CD4-positive, alpha-beta T cell treated with Interleukin-15 for 1 hour (primary cell): ENCODE results near the gene IL17RD.
"Not testable (repeated sequence)": the region's sequence is repeated elsewhere in the genome, so short reads cannot be mapped to it uniquely, and the experiment has no call there.

Experiments used
- DNase-seq: peaks from one replicate; pipeline ENCODE4 v3.0.0-alpha.2; 2020

IL17RD gene

DNA sequence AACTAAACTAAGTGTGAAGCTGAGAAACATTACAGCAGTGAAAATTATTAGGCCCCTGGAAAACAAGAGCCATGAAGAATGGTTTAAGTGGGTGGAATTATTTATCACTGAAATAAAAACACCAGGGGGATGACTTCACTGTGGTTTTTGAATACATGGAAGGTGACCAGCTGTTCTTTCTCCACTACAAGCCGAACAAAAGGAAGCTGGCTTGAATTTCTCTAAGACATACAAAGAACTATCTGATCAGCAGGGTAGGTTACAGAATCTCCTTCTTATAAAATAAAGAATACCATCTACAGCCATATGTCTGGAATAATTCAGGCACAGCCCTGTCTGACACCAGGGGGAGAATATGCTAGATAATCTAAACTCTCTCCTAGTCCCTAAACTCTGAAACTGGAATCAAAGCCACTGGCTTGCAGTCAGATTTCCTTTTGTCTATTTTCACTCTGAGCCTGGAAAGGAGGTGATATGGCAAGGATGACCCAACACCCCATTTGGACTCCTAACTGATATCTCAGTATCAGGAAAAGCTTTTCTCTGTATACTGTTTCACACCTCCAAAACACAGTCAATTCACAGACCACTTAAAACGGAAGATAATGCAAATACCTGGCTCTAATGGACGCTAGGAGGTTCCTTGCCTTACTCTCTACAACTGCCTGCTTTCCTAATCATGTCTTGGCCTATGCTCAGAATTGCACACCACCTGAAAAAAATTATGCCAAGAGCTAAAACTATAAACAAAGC, 73.5 kb downstream of the IL17RD start:
- DNase-seq: no peak

DNA sequence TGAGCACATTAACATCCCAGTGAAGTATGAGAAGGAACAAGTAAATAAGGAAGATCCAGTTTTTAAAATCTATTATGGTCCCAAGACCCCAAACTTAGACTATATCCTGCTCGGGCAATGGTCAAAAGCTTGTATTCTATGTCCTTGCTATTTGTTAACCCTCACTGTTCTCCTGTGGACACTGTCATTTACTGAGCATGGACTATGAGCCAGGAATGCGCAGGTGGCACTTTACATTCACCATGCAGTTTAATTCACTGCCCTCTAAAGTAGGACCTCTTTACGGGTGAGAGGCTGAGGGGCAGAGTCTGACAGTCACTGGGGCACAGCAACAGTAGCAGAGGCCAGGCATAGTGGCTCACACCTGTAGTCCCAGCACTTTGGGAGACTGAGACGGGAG, 76.1 kb downstream of the IL17RD start:
- no peak for DNase-seq

DNA sequence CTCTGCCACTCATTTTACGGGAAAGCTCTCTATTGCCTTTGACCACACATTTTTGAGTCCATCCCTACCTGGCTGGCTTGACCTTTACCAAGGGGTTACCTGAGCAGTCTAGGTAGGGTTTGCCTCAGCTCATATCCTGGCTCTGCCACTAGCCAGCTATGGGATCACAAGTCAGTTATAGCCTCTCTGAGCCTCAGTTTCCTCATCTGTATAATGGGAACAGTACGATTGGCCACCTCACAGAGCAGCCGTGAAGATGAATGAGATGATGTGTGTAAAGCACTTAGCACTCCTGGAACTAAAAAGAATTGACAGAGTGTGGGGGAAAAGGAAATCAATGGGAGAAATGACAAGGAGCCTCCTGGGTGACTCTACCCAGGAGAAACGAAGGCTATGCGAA, 76.7 kb downstream of the IL17RD start:
- no peak for DNase-seq

DNA sequence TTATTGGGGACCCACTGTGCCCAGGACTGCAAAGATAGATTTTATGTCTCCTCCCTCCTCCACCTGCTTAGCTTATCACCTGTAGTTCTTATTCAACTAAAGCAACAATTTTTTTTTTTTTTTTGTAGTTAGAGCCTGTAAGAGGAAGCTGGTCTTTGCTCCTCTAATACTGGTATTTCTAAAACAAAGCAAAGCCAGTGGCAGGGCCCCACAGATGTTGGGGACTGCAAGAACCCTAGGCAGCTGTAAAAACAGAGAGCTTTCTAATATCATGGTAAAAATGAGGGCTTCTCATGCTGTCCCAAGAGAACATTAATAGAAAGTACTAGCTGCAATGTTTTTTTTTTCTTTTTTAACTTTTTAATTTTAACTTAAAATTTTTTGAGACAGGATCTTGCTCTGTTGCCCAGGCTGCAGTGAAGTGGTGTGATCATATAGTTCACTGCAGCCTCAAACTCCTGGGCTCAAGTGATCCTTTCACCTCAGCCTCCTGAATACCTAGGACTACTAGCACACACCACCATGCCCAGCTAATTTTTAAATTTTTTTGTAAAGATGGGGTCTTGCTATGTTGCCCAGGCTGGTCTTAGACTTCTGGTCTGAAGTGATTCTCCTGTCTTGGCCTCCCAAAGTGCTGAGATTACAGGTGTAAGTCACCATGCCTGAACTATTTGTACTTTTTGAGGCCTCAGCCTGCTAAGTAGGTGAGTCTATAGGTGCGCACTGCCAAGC, 77.6 kb downstream of the IL17RD start:
- no peak for DNase-seq

DNA sequence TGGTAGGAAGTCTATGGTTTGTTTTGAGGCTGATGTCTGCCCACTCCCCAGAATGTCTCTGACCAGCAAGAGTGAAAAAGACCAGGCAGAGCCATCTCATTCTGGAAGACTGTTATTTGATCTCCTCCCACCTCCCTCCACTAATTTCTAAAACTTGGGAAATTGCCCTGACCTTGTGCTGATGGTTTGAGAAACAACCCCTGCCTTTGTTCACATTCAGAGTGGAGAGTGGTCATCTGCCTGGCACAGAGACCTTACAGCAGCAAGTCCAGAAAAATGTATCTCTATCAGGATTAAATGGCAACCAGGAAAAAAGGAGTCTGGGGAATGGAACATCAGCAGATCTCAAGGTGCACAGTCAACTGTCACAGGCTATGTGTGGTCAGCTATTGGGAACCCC, 79.0 kb downstream of the IL17RD start:
- DNase-seq: no peak

DNA sequence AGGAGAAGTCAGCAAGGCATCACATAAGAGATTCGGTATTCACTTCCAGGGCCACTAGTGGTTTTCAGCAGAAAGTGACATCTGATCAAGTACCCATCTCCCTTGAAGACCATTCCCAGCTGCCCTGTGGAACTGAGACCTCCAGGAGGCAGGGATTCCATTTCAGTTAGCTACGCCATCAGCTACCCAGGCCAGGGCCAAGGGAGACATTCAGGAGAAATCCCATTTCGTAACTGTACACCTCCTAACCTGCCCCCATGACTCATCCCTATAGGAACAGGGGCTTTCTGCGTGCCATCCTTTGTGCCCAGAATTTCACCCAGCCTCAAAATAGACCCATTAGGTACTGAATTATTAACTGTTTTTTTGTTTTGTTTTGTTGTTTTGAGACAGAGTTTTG, 79.9 kb downstream of the IL17RD start:
- no peak for DNase-seq

DNA sequence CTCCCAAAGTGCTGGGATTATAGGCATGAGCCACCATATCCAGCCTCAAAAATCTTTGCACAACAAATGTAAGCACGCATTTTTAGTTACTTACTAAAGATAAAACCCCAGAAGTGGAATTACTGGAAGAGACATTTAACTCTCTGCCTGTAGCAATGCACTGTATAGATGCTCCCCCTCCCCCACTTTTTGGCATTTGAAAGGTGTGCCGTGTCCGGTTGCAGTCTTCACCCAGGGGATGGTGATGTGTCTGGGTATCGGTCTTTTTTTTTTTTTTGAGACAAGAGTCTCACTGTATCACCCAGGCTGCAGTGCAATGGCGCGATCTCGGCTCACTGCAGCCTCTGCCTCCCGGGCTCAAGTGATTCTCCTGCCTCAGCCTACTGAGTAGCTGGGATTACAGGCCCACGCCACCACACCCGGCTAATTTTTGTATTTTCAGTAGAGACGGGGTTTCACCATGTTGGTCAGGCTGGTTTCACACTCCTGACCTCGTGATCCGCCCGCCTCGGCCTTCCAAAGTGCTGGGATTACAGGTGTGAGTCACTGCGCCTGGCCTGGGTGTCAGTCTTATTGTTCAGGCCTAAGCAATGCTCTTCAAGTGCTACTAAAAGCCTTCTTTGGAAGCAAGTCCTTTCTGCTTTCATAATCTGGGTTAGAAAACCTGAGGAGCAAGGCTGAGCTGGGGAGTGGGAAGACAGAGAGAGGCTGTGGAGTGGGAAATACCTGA, 81.7 kb downstream of the IL17RD start:
- not testable (repeated sequence) for DNase-seq

DNA sequence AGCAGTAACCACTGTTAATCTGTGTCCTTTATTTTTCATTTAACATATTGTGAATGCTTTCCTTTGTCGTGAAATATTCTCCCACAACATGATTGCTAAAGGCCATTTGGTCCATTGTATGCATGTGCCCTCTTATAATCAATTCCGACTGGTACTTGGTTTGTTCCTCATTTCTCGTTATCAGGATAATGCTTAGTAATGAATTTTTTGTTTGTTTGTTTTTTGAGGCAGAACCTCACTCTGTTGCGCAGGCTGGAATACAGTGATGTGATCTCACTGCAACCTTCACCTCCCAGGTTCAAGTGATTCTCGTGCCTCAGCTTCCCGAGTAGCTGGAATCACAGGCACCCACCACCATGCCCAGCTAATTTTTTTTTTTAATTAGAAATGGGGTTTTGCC, 82.7 kb downstream of the IL17RD start:
- DNase-seq: no peak

DNA sequence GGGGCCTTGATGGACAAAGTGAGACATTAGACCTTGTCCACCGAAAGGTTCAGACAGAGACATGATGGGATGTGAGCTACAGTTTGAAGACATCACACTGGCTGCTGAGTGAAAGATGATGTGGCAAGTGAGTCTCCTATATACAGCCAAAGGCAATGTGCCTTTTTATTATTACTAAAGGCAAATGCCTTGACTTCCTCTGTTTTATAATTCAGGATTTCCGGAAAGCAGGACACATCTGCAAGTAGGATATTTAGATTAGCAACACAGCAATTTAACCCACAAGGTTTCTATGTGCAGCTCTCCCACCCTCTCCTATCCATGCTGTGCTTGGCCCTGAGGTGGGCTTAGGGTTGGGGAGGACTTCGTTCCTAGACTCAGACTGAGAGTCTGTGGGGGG, 84.0 kb downstream of the IL17RD start:
- DNase-seq: no peak

DNA sequence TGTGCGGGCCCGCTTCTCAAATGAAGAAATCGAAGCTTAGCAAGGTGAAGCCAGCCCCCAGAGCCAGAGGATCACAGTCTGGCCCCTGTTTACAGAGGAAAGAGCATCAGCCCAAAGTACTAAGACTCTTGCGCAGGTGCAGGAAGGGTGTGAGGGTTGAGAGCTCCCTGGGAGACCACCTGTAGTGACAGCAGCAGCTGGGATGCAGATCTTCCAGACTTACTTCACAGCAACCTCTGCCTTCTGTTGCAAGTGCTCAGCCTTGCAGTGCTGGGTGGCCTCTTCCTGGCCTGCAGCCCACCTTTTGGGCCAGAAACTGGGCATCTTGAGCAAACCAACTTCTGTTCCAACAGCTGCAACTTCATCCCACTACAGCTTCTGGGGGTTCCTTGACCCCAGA, 85.0 kb downstream of the IL17RD start:
- DNase-seq: no peak

DNA sequence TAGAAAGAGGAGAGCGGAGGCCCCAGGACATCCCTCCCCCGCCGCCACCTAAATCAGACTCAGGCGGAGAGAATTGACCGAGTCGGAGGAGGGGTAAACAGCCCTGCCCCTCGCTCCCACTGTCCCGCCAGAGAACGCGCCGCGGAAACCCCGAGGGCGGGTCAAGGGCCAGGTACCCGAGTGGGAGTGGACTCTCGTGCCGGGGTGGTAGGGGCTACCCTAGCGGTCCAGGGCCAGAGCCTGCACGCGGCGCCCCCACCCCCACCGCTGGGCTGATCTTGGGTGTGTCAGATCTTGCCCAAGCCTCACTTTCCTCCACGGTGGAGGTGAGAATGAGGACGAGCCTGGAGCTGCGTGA, 85.7 kb downstream of the IL17RD start:
- no peak for DNase-seq

DNA sequence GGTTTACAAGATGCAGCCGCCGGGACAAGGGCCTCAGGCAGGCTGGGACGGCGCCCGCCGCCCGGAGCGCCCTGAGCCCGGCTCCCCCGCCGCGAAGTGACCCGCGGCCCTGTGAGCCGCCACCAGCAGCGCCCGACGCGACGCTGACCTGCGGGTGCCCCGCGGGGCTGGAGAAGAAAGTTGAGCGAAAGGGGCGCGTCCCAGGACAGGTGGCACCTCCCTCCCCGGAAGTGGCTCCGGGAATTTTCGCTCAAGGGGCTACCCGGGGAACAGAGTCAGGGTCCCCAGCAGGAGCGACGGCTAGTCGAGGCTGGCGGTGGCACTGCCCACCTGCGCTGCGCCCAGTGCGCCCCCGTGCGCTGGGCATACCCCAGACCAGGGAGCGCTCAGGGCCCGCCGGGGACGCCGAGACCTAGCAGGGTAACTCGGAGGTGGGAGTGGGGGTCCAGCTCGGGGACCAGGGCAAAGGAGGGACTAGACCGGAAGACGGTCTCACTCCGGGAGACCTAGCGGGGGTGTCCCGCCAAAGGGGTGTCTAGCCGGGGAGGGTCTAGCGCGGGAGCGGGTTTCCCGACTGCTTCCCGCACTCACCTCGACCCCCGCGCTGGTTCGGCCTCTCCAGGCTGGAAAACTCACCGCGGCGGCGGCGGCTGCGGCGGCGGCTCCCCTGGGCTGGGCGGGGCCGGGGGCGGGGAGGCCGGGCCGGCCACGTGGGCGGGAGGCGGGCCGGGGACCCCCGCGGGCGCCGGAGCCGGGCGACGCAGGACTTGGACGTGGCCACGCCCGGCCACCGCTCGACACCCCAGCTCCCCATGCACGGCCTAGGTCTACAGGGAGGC, 86.3 kb downstream of the IL17RD start:
- no peak for DNase-seq

DNA sequence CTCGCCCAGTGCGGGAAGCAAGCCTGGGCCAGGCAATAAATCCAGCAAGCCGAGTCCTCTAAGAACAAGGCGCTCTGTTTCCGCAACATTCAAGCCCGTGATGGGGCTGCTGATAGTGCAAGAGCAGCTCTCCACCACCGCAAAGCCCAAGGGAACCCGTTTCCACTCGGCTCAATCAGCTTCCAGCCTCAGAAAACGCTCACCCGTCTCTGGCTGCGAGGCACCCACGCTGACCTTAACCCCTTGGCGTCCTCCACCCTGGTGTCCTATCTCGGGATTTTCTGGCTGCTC, 86.9 kb downstream of the IL17RD start:
- DNase-seq: peak; percentile 33

DNA sequence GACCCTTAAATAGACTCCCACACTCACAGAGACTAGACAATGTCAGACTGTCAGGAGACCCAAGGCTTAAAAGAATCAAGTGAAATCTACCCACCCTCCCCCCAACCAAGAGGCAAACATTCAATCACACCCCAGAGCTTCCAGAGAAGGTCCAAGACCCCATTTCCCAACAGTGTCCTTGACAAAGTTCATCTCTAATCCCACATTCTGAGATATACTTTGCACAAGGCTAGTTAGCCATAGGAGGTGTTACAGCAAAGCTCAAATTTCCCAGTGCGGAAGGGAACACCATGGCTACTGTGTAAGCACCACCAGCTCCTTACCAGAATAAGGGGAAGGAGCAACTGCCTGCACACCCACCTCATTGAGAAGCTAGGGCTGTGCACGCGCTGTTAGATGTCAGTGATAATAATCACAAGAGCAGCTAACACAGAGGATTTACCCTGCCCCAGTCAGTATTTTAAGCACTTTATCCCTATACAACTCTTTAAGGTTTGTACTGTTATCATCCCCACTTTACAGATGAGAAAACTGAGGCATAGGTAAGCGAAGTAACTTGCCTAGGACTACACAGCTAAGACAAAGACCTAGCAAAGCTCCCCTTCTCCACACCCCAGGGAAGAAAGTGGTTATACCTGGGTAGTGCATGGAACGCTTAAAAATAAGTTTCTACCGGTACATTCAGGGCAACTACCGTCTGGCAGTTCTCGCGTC, 87.4 kb downstream of the IL17RD start:
- DNase-seq: no peak

DNA sequence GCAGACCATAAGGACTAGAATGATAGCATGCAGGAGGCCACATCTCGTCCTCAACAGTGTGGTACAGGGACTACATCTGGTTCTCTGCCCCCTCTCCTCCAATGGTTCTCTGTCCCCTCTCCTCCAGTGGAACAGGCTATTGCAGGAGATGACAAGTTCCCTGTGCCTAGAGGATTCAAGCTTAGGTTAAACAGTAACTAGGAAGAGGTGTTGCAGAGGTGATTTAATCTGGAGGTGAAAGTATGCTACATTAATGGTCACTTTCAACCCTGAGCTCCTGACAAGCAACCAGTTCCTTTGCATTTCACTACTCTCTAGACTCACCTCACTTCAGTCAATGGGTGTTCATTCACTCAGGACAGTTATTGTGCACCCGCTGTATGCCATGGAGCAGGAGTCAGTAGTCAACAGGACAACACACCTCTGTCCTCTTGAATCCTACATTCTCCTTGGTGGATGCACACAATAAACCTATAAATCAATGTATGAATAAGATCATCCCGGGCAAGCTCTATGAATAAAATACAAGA, 88.7 kb downstream of the IL17RD start:
- no peak for DNase-seq

DNA sequence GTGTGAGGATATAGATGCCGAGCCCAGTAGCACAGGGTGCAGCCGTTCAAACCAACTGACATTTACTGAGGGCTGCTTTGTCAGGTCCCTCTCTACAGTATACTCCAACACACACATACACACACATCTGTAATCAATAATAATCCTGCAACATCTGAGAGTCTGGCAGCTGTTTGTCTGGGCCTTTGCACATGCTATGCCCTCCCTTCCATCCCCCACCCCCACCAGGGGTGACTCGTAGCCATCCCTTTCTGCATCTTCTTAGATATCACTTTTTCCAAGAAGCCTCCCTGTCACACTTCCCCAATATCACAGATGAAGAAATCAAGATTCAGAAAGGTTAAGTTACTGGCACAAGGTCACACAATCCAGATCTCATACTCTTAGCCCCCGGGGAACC, 91.0 kb downstream of the IL17RD start:
- no peak for DNase-seq

DNA sequence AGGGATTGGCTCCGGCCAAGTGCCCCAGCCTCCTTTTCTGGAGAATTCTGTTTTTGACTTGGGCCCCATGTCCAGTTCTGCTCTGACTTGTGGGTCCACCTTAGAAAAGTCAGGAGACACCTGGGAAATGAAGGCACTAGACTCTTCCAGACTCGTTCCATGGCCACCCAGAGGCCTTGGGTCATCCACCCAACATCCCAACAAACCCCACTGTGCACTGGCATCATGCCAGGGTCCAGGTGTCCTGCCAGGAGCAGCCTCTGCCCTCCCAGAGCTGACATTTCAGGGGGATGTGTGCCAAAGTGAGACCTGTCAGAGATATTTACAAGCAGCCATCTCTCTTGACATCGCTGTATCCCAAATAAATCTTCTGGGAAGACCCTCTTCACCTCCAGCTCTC, 91.5 kb downstream of the IL17RD start:
- no peak for DNase-seq

DNA sequence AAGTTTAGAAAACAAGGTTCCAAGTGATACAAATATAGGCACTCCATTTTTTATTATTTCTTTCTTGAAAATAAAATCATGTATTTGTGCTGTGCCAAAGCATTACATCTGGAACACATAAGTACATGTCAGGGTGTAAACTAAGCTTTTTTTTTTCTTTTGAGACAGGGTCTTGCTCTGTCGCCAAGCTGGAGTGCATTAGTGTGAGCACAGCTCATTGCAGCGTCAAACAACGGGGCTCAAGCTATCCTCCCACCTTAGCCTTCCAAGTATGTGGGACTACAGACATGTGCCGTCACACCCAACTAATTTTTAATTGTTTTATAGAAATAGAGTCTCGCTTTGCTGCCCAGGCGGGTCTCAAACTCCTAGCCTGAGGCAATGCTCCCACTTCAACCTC, 95.7 kb downstream of the IL17RD start:
- no peak for DNase-seq

DNA sequence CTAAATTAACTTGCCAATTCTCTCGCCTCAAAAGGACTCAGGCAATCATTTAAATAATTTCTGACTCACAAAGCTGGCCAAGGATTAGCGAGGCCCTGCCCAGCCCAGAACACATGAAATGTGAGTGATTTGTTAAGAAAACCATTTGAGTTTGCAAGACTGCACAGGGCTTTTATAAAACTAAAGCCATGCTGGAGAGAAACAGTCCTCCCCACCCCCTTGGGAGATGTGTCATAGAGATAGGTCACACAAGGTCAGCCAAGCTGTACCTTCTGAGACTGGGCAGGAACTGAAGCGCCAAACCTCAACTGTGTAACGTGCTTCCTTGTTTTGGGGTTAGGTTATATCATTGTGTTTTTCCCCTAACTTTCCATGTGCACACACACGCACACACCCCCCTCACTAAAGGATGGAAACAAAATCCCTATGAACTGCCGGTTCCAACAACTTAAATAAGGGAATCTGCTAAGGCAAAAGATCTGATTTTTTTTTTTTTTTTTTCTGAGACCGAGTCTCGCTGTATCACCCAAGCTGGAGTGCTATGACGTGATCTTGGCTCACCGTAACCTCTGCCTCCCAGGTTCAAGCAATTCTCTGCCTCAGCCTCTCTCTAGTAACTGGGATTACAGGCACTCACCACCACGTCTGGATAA, 96.6 kb downstream of the IL17RD start:
- DNase-seq: peak; percentile 80

DNA sequence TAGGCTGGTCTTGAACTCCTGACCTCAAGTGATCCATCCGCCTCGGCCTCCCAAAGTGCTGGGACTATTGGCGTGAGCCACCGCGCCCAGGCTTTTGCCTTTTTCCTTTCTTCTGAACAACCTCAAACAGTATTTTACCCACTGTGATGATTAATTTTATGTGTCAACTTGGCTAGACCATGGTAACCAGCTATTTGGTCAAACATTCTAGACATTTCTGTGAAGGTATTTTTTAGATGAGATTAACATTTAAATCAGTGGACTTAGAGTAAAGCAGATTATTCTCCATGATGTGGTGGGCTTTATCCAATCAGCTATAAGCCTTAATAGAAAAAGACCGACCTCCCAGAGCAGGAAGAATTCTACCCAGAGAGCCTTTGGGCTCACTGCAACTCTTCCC, 98.7 kb downstream of the IL17RD start:
- DNase-seq: no peak

DNA sequence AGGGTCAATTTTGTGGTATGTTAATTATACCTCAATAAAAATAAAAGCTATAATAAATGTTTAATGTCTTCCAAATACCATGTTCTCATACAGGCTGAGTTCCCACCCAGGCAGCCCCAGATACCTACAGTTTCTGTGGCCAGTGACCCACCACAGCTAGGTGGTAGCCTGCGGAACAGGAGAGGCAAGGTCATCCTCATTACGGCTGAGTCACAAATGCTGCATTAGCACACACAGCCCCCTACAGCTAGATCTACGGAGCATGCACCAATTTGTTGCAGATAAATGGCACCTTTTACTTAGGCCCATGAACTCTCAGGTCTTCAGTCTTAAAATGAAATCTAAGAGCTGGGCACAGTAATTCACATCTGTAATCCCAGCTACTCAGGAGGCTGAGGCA, 99.6 kb downstream of the IL17RD start:
- DNase-seq: no peak

DNA sequence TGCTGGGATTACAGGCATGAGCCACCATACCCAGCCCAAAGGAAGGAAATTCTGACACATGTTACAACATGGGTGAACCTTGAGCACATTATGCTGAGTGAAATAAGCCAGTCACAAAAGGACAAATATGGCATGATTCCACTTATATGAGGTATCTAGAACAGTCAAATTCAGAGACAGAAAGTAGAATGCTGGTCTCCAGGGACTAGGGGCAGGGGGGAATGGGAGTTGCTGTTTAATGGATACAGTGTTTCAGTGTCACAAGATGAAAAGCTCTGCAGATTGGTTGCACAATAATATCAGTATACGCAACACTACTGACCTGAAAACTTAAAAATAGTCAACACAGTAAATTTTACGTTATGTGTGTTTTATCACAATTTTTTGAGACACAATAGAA, 100.6 kb downstream of the IL17RD start:
- no peak for DNase-seq
